GM19238 (cell line): ENCODE data around the gene RPL6.
"Not testable (repeated sequence)": the region's sequence is repeated elsewhere in the genome, so short reads cannot be mapped to it uniquely, and the experiment has no call there.

Experiments used
- DNase-seq: peaks from one replicate; pipeline ENCODE4 v3.0.0; 2011; ENCODE audit warnings: low spot score; ENCODE audit not compliant: insufficient read length

The RPL6 gene

GRCh38 chr12:112419297-112420133, 10.1 kb upstream of the RPL6 start:
- no peak for DNase-seq

GRCh38 chr12:112418608-112419296, 9.3 kb upstream of the RPL6 start, which contains the start of gene PTPN11:
Gene PTPN11, plus strand, starts transcription at chr12:112418947. Its CDS starts 165 bp downstream, at chr12:112419112.
- peak; percentile 77 for DNase-seq

GRCh38 chr12:112418273-112418607, 8.8 kb upstream of the RPL6 start:
- no peak for DNase-seq

GRCh38 chr12:112415457-112415856, 6.1 kb upstream of the RPL6 start:
- not testable (repeated sequence) for DNase-seq

- no peak for DNase-seq
Observed at GRCh38 chr12:112413855-112414625, 4.6 kb upstream of the RPL6 start.

GRCh38 chr12:112409906-112410244, 470 bp upstream of the RPL6 start:
- DNase-seq: no peak

- no peak for DNase-seq
Observed at GRCh38 chr12:112408621-112409020, 784 bp downstream of the RPL6 start.

GRCh38 chr12:112407683-112408082, 1.7 kb downstream of the RPL6 start:
- DNase-seq: not testable (repeated sequence)

GRCh38 chr12:112406519-112407488, 2.6 kb downstream of the RPL6 start:
- no peak for DNase-seq

GRCh38 chr12:112401903-112402498, 7.4 kb downstream of the RPL6 start:
- DNase-seq: no peak

GRCh38 chr12:112401054-112401453, 8.4 kb downstream of the RPL6 start:
- DNase-seq: no peak

GRCh38 chr12:112393328-112393727, 16.1 kb downstream of the RPL6 start:
- no peak for DNase-seq

- not testable (repeated sequence) for DNase-seq
Observed at GRCh38 chr12:112389922-112390654, 19.3 kb downstream of the RPL6 start.

GRCh38 chr12:112389228-112389627, 20.2 kb downstream of the RPL6 start:
- DNase-seq: no peak

- DNase-seq: no peak
Observed at GRCh38 chr12:112386726-112387125, 22.7 kb downstream of the RPL6 start.

GRCh38 chr12:112382866-112383265, 26.5 kb downstream of the RPL6 start:
- DNase-seq: no peak

GRCh38 chr12:112381883-112382796, 27.3 kb downstream of the RPL6 start, which contains the start of gene HECTD4:
Gene HECTD4, minus strand, starts transcription at chr12:112382431. Its CDS starts 303 bp downstream, at chr12:112382128.
- DNase-seq: peak; percentile 97

- DNase-seq: peak; percentile 45
Observed at GRCh38 chr12:112381406-112381882, 28.0 kb downstream of the RPL6 start.
